ENCODE measurements around the gene GFM1.
A peak's percentile ranks its signal among the peaks of the same experiment; 100 is the strongest.
"Not testable (repeated sequence)": the region's sequence is repeated elsewhere in the genome, so short reads cannot be mapped to it uniquely, and the experiment has no call there.

The GFM1 gene

DNA sequence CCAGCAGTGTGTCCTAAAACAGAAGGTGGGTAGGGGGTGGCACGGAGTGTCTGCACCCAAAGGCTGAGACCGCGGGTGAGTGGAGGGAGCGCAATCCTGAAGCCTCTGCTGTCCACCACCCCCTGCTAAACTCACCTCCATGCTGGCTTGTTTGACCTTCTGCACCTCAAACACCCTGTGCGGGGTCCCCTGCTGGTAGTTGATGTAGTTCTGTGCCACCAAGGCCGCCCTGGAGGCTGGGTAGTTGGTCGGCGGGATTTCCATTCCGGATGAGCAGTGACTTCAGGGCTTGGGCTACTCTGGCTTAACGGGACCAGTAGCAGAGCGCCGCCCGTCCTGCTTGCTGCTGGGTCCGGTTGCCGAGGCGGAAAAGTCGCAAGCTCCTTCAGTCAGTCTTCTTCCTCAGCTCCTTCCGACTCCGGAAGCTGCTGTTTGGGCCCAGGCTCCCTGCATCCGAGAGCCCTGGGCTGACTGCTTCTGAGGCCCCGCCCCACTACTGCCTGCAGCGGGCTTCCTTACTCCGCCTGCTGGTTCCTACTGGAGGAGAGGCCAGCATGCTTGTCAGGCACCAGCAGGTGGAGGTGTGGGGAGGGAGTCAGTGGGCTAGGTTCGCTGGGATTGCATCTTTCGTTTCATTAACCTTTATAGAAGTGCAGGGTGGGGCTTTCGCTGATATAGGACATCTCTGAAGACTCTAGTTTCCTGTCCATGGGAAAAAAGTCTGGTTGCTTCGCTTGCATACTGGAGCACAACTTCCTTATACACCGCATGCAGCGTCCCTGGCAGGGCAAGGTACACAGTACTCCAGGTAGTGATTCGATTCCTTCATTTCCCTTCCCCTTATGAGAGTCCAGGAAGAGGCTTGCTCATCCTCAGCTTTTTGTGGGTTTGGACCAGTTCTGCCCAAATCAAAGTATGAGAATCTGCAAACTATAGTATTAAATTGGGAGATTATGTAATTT lies 28.2 kb downstream of the GFM1 start, which contains the start of gene LXN:
Gene LXN, minus strand, starts transcription at position 434 of the 962 bp plus-strand sequence. Its CDS starts 170 bp downstream, at position 264.
- DNase-seq (ENCODE audit: extremely low read depth in 1 of 2, low read depth in 1 of 2) = peak; percentile 48 to 52

DNA sequence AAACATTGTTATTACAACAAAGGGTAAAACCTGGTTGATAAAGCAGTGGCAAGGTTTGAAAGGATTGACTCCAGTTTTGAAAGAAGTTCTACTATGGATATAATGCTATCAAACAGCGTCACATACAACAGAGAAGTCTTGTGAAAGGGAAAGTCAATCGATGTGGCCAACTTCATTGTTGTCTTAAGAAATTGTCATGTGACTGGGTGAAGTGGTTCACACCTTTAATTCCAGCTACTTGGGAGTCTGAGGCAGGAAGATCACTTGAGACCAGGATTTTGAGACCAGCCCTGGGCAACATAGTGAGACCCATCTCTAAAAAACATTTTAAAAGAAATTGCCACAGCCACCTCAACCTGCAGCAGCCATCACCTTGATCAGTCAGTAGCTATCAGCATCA lies 34.4 kb downstream of the GFM1 start:
- DNase-seq (ENCODE audit: extremely low read depth in 1 of 2, low read depth in 1 of 2) = no peak

DNA sequence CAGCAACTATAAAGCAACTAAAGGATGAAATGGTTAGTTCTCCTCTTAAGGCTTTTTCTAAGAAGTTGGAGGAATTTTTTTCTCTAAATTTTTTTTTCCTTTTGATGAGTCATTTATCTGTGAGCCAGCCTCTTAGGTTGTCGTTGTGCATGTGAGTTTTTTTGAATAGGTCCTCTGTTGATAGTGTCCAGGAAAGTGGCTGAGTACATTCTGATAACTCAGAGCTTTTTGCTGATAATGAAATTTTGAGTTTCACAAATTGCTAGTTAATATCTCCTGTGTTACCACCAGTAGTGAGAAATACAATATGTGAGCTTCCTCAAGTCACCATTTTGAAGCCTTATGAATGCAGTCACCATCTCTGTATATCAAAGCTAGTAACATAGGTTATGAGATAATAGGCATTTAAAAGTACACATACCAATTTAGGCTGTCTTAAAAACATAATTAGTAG lies 35.2 kb downstream of the GFM1 start:
- no peak for DNase-seq (ENCODE audit: extremely low read depth in 1 of 2, low read depth in 1 of 2)

DNA sequence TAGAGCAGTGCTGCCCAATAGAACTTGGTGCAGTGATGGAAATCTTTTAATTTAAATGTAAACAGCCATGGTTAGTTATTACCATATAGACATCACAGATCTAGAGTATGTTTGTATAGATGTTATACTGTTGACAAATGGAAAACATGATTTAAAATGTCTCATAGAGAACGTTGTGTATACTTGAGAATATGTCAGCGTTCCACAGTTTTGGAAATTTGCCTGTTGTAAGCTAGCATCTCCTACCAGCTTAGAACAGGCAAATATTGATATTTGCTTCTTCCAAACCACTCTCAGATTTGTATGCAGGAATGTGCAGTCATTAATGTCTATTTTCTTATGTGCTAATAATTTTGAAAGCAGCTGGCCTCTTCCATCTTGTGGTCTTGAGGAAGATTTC lies 36.5 kb downstream of the GFM1 start:
- no peak for DNase-seq (ENCODE audit: extremely low read depth in 1 of 2, low read depth in 1 of 2)

DNA sequence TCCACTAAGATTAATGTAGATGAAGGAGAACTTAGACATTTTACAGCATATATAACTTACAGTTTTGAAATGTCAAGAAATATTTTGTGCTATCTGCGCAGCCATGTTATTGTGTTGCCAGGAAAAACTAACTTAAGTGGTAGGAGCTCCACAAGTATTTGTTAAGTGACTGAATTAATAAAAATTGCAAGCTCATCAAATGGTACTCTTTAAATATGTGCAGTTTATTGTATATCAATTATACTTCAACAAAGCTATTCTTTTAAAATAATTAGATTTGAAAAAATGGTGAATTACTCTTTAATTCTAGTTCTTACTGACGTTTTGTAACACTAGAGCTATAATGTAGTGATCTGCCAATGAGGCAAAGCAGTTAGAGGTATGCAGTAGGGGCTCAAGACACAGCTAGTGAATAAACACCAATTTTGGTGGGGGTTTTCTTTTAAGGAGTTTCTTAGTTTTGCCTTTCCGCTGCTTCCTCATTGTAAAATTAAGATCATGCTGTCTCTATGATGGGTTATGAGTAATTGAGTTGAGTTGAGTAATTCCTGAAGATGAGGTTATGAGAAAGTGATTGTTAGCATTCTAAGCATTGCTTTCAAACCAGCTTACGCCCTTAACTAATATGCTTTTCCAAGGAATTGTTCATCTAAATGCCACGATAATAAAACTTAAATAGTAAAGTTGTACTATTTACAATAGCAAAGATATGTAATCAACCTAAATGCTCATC lies 39.1 kb downstream of the GFM1 start:
- DNase-seq (ENCODE audit: extremely low read depth in 1 of 2, low read depth in 1 of 2) = no peak

DNA sequence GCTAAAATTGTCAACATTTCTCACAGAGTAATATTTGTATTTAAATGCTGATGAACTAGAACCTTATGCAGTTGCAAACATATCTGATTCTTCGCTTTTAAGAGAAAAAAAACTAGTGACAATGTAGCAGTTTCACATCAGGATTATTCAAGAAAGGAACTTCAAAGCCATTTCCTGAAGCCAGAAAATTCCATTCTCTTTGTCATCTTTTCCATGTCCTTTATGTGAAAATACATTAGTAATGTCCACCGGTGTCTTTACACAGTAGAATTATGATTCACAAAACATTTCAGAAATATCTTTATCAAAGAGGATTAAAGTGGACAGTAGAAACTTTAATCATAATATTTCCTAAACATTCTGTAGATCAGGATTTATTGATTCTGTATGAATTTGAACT lies 40.8 kb downstream of the GFM1 start:
- no peak for DNase-seq (ENCODE audit: extremely low read depth in 1 of 2, low read depth in 1 of 2)

DNA sequence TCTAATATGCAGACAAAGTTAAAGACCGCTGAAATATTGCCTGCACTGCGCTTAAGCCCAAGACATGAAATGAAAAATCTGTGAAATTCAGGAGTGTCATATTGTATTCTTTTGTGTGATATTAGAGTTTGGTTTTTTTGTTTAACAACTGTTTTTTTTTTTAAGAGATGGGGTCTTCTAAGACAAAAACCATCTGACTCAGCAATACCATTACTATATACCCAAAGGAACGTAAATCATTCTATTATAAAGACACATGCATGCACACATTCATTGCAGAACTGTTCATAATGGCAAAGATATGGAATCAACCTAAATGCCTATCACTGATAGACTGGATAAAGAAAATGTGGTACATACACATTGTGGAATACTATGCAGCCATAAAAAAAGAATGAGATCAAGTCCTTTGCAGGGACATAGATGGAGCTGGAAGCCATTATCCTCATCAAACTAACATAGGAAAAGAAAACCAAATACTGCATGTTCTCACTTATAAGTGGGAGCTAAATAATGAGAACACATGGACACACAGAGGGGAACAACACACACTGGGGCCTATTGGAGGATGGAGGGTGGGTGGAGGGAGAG lies 49.6 kb downstream of the GFM1 start:
- DNase-seq (ENCODE audit: extremely low read depth in 1 of 2, low read depth in 1 of 2) = not testable (repeated sequence)

DNA sequence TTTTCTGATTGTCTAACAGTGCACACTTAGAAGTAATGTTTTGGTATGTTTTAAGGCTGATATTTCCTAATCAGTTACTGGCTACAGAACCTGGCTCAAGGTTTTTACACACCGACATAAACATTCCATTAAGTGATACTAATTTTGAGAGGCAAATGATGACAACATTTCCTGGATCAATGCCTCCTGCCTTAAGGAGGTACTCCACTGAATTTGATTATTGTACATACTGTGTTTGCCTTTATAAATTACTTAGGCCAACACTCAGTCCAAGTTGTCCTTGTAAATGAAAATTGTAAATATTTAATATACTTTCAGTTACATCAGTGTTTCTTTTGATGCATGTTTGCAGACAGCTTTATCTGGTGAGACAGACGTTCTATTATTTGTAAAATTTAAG lies 52.3 kb downstream of the GFM1 start:
- DNase-seq (ENCODE audit: extremely low read depth in 1 of 2, low read depth in 1 of 2) = no peak

DNA sequence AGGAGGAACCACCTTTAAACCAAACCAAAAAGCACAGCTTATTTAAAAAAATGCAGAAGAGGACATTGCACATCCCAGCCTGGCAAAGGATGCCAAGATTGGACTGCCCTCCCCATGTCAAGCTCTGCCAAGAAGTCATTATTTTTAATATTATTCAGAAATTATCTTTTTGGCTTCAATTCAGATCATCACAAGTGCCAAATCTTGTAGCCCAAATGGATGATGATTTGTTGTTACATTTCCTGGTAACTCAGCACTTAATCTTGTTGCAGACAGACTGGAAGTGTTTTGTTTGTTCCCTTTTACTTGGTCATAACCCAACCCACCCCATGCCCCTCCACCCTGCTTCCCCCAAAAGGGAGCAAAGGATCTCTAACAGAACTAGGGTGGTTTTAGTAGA lies 56.2 kb downstream of the GFM1 start:
- no peak for DNase-seq (ENCODE audit: extremely low read depth in 1 of 2, low read depth in 1 of 2)

DNA sequence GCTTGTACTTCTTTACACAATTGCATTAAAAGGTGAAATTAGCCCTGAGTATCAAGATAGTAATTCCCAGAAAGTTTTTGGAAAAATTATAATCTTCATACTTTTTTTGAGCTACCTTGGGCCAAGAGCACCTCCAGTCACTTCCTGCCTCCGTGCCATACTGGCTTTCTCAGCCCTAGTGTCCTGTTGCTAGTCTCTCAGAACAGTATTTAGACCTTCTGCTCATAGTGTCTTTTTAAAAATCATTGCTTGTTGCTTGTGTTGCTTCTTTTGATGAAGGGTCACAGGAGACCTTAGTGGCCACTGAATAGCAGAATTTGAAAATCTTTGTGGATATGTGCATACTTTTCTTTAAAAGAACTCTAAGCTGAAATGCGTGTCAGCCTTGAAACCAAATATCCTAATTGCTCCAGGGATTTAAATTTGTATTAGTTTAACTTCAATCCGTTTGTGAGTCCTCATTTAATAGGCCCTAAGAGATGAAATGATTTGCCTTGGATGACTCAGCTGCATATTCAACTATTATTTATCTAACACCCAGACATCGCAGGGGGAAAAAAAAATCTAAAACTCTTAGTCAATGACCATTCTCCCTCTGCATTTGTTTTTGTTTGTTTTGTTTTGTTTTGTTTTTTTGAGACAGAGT lies 57.2 kb downstream of the GFM1 start:
- DNase-seq (ENCODE audit: extremely low read depth in 1 of 2, low read depth in 1 of 2) = no peak

DNA sequence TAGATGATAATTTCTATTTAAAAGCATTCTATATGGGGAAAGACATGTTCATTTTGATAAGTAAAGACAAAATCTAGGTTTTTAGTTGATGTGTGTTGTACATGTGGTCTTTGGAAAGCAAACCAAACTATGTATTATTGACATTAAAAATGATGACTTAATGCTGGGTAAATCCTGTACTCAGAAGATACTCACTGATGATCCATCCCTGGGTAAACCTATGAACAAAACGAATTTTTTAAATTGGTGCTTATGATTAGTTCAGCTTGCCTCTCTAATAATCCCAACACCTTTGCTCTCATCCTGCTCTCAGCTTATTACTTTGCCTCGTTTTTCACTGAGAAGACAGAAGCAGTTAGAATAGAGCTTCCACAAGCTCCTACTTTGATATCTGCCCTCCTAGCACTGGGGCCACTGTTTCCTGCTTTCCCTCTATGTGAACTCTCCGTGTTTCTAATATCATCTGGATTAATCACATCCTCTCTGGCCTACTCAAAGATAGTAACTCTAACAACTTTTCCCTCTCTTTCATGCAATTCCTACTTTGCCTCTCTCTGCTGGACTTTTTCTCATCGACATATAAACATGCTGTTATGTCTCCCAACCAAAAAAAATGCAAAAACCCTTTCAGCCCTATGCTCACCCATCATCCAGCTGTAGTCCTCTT lies 58.6 kb downstream of the GFM1 start:
- no peak for DNase-seq (ENCODE audit: extremely low read depth in 1 of 2, low read depth in 1 of 2)

DNA sequence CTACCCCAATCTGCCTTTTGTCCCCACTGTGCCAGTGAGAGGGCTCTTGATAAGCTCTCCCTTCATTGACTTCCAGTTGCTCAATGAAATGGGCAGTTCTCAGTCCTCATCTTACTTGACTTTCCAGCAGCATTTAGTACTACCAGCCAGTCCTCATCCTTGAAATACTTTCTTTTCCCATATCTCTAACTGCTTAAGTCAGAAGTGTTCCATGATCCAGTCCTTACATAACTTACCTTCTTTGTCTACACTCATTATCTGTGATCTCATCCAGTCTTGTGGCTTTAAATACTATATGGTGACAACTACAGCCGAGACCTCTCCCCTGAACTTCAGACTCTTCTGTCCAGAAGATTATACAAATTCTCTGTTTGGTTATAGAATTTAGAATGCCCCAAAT lies 59.2 kb downstream of the GFM1 start:
- no peak for DNase-seq (ENCODE audit: extremely low read depth in 1 of 2, low read depth in 1 of 2)

DNA sequence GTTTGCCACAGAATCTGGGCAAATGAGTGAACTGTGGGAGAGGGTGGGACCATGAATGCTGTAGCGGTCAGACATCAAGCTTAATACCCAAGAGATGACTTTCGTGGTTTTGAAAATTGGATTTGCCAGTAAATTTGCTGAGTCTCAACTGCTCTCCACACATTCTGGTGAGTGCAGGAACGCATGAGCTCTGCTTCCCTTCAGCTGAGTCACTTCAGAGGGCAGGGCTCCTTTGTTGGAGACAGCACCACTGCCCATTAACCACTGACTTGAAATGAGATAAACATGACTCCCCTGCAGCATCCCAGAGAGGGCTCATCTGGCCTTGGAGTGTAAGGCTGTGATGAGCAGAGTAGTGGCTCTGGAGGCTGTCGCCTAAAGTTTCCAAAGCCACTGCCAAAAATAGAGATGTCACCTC lies 65.3 kb downstream of the GFM1 start:
- DNase-seq (ENCODE audit: extremely low read depth in 1 of 2, low read depth in 1 of 2) = no peak

DNA sequence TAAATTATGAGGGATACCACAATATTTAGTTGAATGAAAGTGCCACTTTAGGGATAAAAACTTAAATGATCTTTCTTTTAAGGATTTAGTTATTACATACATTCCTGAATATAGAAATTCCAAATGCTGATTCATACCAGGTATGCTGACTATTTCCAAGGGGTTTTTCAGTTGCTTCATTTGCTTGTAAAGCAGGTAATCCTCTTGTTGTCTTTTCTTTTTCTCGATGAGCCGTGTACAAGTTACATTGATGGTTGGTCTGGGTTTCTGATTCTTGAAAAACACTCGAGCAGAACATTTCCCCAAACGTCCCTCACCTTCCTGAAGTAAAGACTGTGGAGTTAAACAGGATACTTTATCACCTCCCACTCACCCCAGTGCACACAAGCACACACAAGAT lies 66.3 kb downstream of the GFM1 start:
- DNase-seq (ENCODE audit: extremely low read depth in 1 of 2, low read depth in 1 of 2) = no peak

DNA sequence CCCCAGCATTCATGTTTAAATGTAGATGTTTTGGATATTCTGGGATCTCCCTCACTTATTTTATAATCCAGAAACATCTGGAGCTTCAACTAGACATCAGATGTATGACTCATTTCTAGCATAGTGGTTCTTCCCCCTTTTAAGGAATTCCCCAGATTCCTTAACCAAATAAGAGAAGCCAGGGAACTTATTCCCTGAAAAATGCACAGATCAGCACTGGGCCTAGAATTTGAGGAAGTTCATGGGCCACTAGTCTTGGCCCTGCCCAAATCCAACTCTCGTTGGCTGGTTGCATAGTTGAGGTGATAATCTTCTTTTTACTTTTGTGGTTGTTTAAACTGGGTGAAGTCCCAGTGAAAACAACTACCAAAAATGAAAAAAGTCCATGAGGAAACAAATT lies 67.6 kb downstream of the GFM1 start:
- DNase-seq (ENCODE audit: extremely low read depth in 1 of 2, low read depth in 1 of 2) = no peak

DNA sequence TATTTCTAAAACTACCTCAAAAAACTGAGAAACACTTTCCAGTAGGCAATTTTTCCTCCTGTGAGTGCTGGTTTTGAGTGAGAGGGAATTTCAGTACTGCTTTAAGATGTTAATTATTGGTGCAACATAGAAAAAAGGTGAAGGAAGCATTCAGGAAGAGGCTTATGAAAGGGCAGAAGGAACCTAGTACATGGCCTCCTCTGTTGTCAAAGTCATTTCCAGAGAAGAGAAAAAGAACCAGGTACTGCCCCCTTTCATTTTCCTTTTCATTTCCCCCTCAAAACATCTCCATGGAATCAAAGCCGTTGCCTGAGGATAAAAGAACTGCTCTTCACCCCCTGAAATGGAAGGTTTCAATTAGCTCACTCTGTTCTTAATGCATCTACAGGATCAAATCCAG lies 68.1 kb downstream of the GFM1 start:
- no peak for DNase-seq (ENCODE audit: extremely low read depth in 1 of 2, low read depth in 1 of 2)

DNA sequence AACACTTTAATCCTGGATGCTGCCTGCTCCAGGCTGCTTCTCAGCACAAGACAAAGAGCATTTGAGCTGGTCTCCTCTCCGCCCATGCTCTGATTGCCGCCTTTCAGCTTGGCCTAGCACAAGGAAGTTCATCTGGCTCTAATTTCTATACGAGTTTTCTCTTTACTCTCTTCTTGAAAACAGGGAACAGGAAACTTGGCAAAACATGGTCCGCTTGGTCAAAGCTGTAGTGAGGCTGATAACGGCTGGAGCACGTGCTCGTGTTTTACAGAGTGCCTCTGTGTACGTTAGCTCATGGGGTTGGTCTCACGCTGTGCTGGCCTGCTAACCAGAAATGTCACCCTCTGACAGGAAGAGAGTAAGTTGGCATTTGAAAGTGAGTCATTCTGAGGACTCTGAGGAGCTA lies 68.8 kb downstream of the GFM1 start:
- DNase-seq (ENCODE audit: extremely low read depth in 1 of 2, low read depth in 1 of 2) = no peak

DNA sequence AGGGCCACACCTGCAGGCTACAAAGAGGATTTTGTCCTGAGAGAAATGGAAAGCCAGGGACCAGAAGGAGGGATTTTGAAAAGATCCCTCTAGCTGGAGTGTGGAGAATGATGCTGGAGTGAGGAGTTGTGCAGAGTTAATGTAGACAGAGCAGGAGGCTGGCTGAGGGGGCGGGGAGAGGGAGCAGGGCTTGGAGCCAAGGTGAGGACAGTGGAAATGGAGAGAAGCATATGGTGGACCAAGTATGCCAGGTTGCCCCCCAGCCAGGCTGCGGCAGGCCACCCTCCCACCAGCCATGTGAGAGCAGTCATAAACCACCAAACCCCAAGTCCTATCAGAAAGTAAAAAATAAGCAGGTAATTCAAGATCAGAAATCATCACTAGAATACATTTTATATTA lies 73.2 kb downstream of the GFM1 start:
- no peak for DNase-seq (ENCODE audit: extremely low read depth in 1 of 2, low read depth in 1 of 2)

DNA sequence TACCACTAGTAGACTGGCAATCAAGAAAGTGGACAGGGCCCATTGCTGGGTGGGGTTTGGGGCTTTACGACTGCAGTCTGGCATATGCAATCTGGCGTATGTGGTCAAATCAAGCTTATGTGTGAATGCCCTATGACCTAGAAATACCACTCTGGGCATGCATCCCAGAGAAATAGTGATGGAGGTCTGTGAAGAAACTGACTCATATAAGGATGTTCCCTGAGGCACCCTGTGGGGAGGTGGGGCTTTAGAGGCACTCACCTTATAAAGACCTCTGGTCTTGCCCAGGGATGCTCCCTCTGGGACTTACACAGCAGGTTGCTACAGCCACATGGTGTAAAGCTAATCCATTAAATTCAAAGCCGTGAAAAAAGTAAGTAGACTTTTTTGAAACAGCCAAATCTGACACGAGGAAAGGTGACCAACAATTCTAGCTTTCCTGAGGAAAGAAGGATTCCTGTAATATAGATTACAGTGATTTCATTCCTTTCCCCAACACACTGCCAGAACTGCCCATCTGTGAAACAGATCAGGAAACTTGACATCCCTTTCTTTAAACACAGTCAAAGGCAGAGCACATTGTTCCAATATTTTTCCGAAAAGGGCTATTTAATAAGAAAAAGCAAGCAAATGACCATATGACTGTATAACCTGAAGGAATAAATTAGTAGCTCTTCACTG lies 74.3 kb downstream of the GFM1 start:
- no peak for DNase-seq (ENCODE audit: extremely low read depth in 1 of 2, low read depth in 1 of 2)

DNA sequence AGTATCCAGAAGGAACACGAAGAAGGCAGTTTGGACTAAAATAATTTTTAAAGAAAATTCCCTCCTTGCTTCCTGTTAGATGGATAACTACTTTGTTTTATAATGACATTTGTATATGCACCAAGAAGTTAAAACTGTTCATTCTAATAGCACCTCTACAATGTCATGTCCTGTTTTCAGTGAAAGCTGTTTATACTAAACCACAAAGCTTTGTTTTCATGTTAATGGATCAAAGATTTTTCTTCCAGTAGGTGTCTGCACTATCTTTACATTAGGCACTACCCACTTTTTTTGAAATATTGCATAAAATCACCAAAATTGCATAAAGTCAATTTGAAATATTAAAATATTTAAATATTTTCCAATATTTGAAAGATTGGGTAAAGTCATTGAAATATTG lies 77.8 kb downstream of the GFM1 start:
- DNase-seq (ENCODE audit: extremely low read depth in 1 of 2, low read depth in 1 of 2) = no peak

Data from activated CD8-positive, alpha-beta memory T cell treated with anti-CD3 and anti-CD28 coated beads for 1 hour (primary cell).